GM12878 (cell line): ENCODE results near the gene CREB3L4. TPM values are rescaled to one million over a fixed set of nuclear protein-coding genes. Genes with fewer than 3 reads are reported as not detected.
A peak's percentile ranks its signal among the peaks of the same experiment; 100 is the strongest.

ENCODE experiments used
- ATAC-seq: fragments of 200-7000 bp; cut with Tn5 transposase; 3 replicates; pipeline ENCODE4 v1.9.1; 2020; ENCODE audit warnings: mild to moderate bottlenecking, moderate library complexity
- BruUV-seq: library from RNA; stranded (reverse); fragments of 400-500 nt; replicated peaks from 2 replicates; lab custom pipeline; 2021; lab: Mats Ljungman, UMichigan
- CTCF ChIA-PET: fragments of 300-600 bp; sonication (Branson Sonifier 250); formaldehyde crosslinking; extraction: SDS; loops from one replicate; lab custom pipeline; 2021; ENCODE audit warnings: inconsistent platforms; lab: Yijun Ruan, JAX
- POLR2A ChIA-PET: fragments of 350-600 bp; formaldehyde crosslinking; extraction: SDS; loops from one replicate; lab custom pipeline; 2021; ENCODE audit warnings: inconsistent platforms; lab: Charles Lee
- RAD21 ChIA-PET: fragments of 300-600 bp; sonication (Branson Sonifier 250); formaldehyde crosslinking; loops from one replicate; lab custom pipeline; 2023; ENCODE audit warnings: antibody characterized with exemption; ENCODE audit not compliant: unreplicated experiment; lab: Charles Lee
- SMC1A ChIA-PET: fragments of 300-600 bp; sonication (Branson Sonifier 250); formaldehyde crosslinking; loops from one replicate; lab custom pipeline; 2023; ENCODE audit not compliant: unreplicated experiment, uncharacterized antibody; lab: Charles Lee
- DNase-seq: peaks from one replicate; pipeline ENCODE4 v3.0.0-alpha.2; 2011; ENCODE audit warnings: low read depth, low spot score
- FAIRE-seq: peaks from 3 replicates; lab custom pipeline; 2011; peaks lifted over from hg19 to GRCh38; lab: Jason Lieb, UNC
- H2AFZ ChIP-seq: 2 replicates; pipeline ENCODE4 v1.6.0; 2011; ENCODE audit warnings: low read depth, low read length, control low read depth; ENCODE audit not compliant: control insufficient read depth
- H3K27ac ChIP-seq: 2 replicates; pipeline ENCODE4 v1.5.1; 2011; ENCODE audit warnings: control low read depth; ENCODE audit not compliant: control insufficient read depth, insufficient read depth
- H3K27me3 ChIP-seq, 2 experiments: replicated peaks in 1 of 2; 2 replicates each; pipeline versions ENCODE4 v1.6.0 to v1.6.1; 2011; ENCODE audit warnings: low read length in 1 of 2; ENCODE audit not compliant: control insufficient read depth in 2 of 2, insufficient read depth in 2 of 2
- H3K36me3 ChIP-seq, 2 experiments: 2 replicates each; pipeline ENCODE4 v1.5.1; 2011; ENCODE audit warnings: low read length in 1 of 2; ENCODE audit not compliant: control insufficient read depth in 2 of 2, insufficient read depth in 2 of 2
- H3K4me1 ChIP-seq: 2 replicates; pipeline ENCODE4 v1.6.1; 2011; ENCODE audit warnings: mild to moderate bottlenecking, low read length, moderate library complexity, mixed read lengths; ENCODE audit not compliant: control insufficient read depth, insufficient read depth
- H3K4me2 ChIP-seq: 2 replicates; pipeline ENCODE4 v1.6.0; 2011; ENCODE audit warnings: control low read depth; ENCODE audit not compliant: control insufficient read depth, insufficient read depth
- H3K4me3 ChIP-seq: fragments of 200-600 bp; sonication (generic); 2 replicates; pipeline ENCODE4 v1.5.1; 2016
- H3K79me2 ChIP-seq: 2 replicates; pipeline ENCODE4 v1.6.0; 2011; ENCODE audit warnings: low read length; ENCODE audit not compliant: control insufficient read depth, insufficient read depth
- H3K9ac ChIP-seq: 2 replicates; pipeline ENCODE4 v1.8.0; 2011; ENCODE audit warnings: low read length, control low read depth, mixed read lengths; ENCODE audit not compliant: control insufficient read depth, insufficient read depth
- H3K9me3 ChIP-seq: replicated peaks from 3 replicates; pipeline ENCODE4 v1.5.1; 2011; ENCODE audit warnings: mild to moderate bottlenecking, low read length; ENCODE audit not compliant: control insufficient read depth, insufficient read depth
- H4K20me1 ChIP-seq: 2 replicates; pipeline ENCODE4 v1.6.0; 2011; ENCODE audit not compliant: control insufficient read depth, insufficient read depth
- ELK1 ChIP-seq: IDR thresholded peaks from 2 replicates; pipeline ENCODE4 v1.6.1; 2012; ENCODE audit warnings: low read depth, low read length, improper control_type of control experiment
- ESRRA ChIP-seq: IDR thresholded peaks from 2 replicates; pipeline ENCODE4 v1.6.1; 2012; ENCODE audit warnings: mild to moderate bottlenecking, low read length, improper control_type of control experiment
- FOS ChIP-seq: IDR thresholded peaks from 3 replicates; pipeline ENCODE4 v1.6.1; 2011; ENCODE audit warnings: borderline replicate concordance; ENCODE audit not compliant: insufficient read length; ENCODE audit errors: extremely low read depth
- GATAD2B ChIP-seq: fragments of 450-650 bp; conservative IDR thresholded peaks from 2 replicates; pipeline ENCODE4 v1.6.1; 2017; ENCODE audit warnings: low read depth, mild to moderate bottlenecking, moderate library complexity
- HDAC2 ChIP-seq: fragments of 200-600 bp; sonication (generic); IDR thresholded peaks from 2 replicates; pipeline ENCODE4 v1.6.1; 2017
- LARP7 ChIP-seq: fragments of 450-650 bp; IDR thresholded peaks from 2 replicates; pipeline ENCODE4 v1.6.1; 2017; ENCODE audit warnings: mild to moderate bottlenecking
- MEF2B ChIP-seq: fragments of 450-650 bp; IDR thresholded peaks from 2 replicates; pipeline ENCODE4 v1.6.1; 2018; ENCODE audit warnings: mild to moderate bottlenecking, moderate library complexity; ENCODE audit not compliant: partially characterized antibody, poor library complexity, severe bottlenecking
- MXI1 ChIP-seq: fragments of 150-350 bp; IDR thresholded peaks from 2 replicates; pipeline ENCODE4 v1.6.1; 2011; ENCODE audit warnings: low read depth, mild to moderate bottlenecking, inconsistent platforms, low read length, improper control_type of control experiment
- NFXL1 ChIP-seq: fragments of 450-650 bp; IDR thresholded peaks from 2 replicates; pipeline ENCODE4 v1.6.1; 2017; ENCODE audit warnings: antibody characterized with exemption, mild to moderate bottlenecking, borderline replicate concordance
- NFYB ChIP-seq: IDR thresholded peaks from 2 replicates; pipeline ENCODE4 v1.6.1; 2011; ENCODE audit warnings: low read depth, mild to moderate bottlenecking, low read length, improper control_type of control experiment, moderate library complexity; ENCODE audit not compliant: insufficient read depth
- POLR2A ChIP-seq: IDR thresholded peaks from 2 replicates; pipeline ENCODE4 v1.6.1; 2011; ENCODE audit warnings: low read depth, mild to moderate bottlenecking, low read length
- POLR2AphosphoS2 ChIP-seq: IDR thresholded peaks from 2 replicates; pipeline ENCODE4 v1.6.1; 2011; ENCODE audit warnings: low read depth, mild to moderate bottlenecking, low read length, improper control_type of control experiment, moderate library complexity
- POLR2AphosphoS5 ChIP-seq: IDR thresholded peaks from 2 replicates; pipeline ENCODE4 v1.6.1; 2011; ENCODE audit warnings: mild to moderate bottlenecking, low read length, inconsistent platforms
- RCOR1 ChIP-seq: conservative IDR thresholded peaks from 2 replicates; pipeline ENCODE4 v1.6.1; 2012; ENCODE audit warnings: low read depth, low read length, improper control_type of control experiment
- SIN3A ChIP-seq: IDR thresholded peaks from 2 replicates; pipeline ENCODE4 v1.6.1; 2012; ENCODE audit warnings: low read depth, low read length, improper control_type of control experiment
- SP1 ChIP-seq: IDR thresholded peaks from one replicate; pipeline ENCODE4 v1.6.1; 2011; ENCODE audit warnings: low read depth, low read length
- STAT1 ChIP-seq: fragments of 450-650 bp; conservative IDR thresholded peaks from 2 replicates; pipeline ENCODE4 v1.6.1; 2014; ENCODE audit warnings: antibody characterized with exemption, mild to moderate bottlenecking
- TAF1 ChIP-seq: IDR thresholded peaks from 2 replicates; pipeline ENCODE4 v1.6.1; 2011; ENCODE audit warnings: mild to moderate bottlenecking, low read depth, low read length, borderline replicate concordance
- TCF12 ChIP-seq: IDR thresholded peaks from 2 replicates; pipeline ENCODE4 v1.6.1; 2011; ENCODE audit warnings: low read depth, mild to moderate bottlenecking, low read length
- ZNF207 ChIP-seq: fragments of 450-650 bp; IDR thresholded peaks from 2 replicates; pipeline ENCODE4 v1.6.1; 2014; ENCODE audit warnings: antibody characterized with exemption, mild to moderate bottlenecking, borderline replicate concordance
- ZNF274 ChIP-seq: IDR thresholded peaks from one replicate; pipeline ENCODE4 v1.8.0; 2011; ENCODE audit not compliant: insufficient read length, insufficient read depth
- ZNF622 ChIP-seq: fragments of 450-650 bp; IDR thresholded peaks from 2 replicates; pipeline ENCODE4 v1.6.1; 2017; ENCODE audit warnings: mild to moderate bottlenecking, inconsistent platforms
- WGBS: methylation state at CpG from one replicate; pipeline ENCODE4 v1.1.6; 2016; ENCODE audit warnings: low lambda C conversion rate; ENCODE audit not compliant: insufficient replicate concordance, insufficient coverage; ENCODE audit errors: missing lambda C conversion rate; 5-methylcytosine and 5-hydroxymethylcytosine counted together
- in situ Hi-C: fragments of 300-500 bp; cut with MboI; formaldehyde crosslinking; loops from 9 replicates; pipeline ENCODE4 v1.14.3; 2018; ENCODE audit warnings: mixed read lengths
- intact Hi-C: fragments of 100-400 bp; cut with micrococcal nuclease; formaldehyde crosslinking; loops from one replicate; pipeline ENCODE4 v1.14.2; 2022; ENCODE audit not compliant: unreplicated experiment
- polyA plus RNA-seq, 11 experiments: library from polyadenylated mRNA; depleted of rRNA in 4 of 11; unstranded in 6 of 11; stranded (reverse) in 5 of 11; fragments of >200 nt; fragmentation: Nextera tagmentation in 4 of 11; fragmentation: Illumina TruSeq in 1 of 11; extraction: Ambion mirVana in 4 of 11; extraction: Trizol in 1 of 11; gene quantifications; 1 replicate in 1 of 11; 2 replicates in 10 of 11; pipeline versions ENCODE4 v1.2.1 to v1.2.3, GENCODE V29; 2011 to 2016; ENCODE audit warnings: inconsistent platforms in 2 of 11, missing spikeins in 2 of 11, low read depth in 1 of 11
- total RNA-seq, 4 experiments: library from RNA; depleted of rRNA in 3 of 4; stranded (reverse); fragments of >200 nt in 3 of 4; fragmentation: Illumina TruSeq in 1 of 4; extraction: Trizol in 1 of 4; gene quantifications; 2 replicates each; pipeline versions ENCODE4 v1.2.1 to v1.2.3, GENCODE V29; 2013 to 2021

The CREB3L4 gene
- total and polyA plus RNA-seq, 10 of the 15 experiments (the other 5 are each of a cell fraction or from before 2014, with no cell fraction given): 9.7 to 14.0 (median 12.1) TPM

GRCh38 chr1:153963030-153963849 is 4.5 kb upstream of the CREB3L4 start, which contains the start of gene SLC39A1:
TSS of gene SLC39A1 (minus strand) at chr1:153963537. CDS start at chr1:153962715, 822 bp downstream.
- peaks cover 56% of the 10 kb centered on the region for H3K79me2 ChIP-seq
- TF ChIP-seq TCF12 (no peak), TAF1 (peak; percentile 68), POLR2AphosphoS5 (peak; percentile 72), MXI1 (0 out of 2 replicates have a peak, but pooled peaks have one; percentile 16), ZNF274 (no peak), NFYB (peak; percentile 90), ZNF622 (no peak), RCOR1 (no peak; the same call in 1 of the 2 replicates), POLR2AphosphoS2 (peak; percentile 64), GATAD2B (peak; percentile 34; the same call in 1 of the 2 replicates), NFXL1 (no peak), HDAC2 (no peak), ELK1 (peak; percentile 38; the same call in 1 of the 2 replicates), SP1 (peak; percentile 87), ESRRA (no peak), FOS (peak; percentile 11), MEF2B (no peak), SIN3A (0 out of 2 replicates have a peak, but pooled peaks have one; percentile 23), POLR2A (peak; percentile 90), ZNF207 (0 out of 2 replicates have a peak, but pooled peaks have one; percentile 40), LARP7 (0 out of 2 replicates have a peak, but pooled peaks have one; percentile 10), STAT1 (no peak)

More at GRCh38 chr1:153963030-153963849, 4.5 kb upstream of the CREB3L4 start, which contains the start of gene SLC39A1:
- POLR2A ChIA-PET: interaction anchor here (0.5 to 10.0 kb wide), 21 partner anchors 9 to 392 kb away, joined by 3 to 132 read pairs (median 4); partner anchors contain the start of genes DENND4B, GATAD2B, INTS3 and JTB
- intact Hi-C loops: no loop called here
- in situ Hi-C loops: no loop called here
- Histone ChIP-seq H3K27ac (peak within 1 kb of the TSS; percentile 93), H3K9me3 (no peaks in the 10 kb centered on the region), H3K27me3 (no peaks in the 10 kb centered on the region), H3K4me3 (peak within 1 kb of the TSS; percentile 88), H3K4me1 (peaks cover 13% of the 10 kb centered on the region), H3K9ac (peak within 1 kb of the TSS; percentile 98), H4K20me1 (no peaks in the 10 kb centered on the region; the same call in 1 of the 2 replicates), H3K36me3 (peaks cover 9 to 15% of the 10 kb centered on the region in 2 experiments), H3K4me2 (peak within 1 kb of the TSS; percentile 98), H2AFZ (peak within 1 kb of the TSS; percentile 75)
- TSS peak; percentile 57 for BruUV-seq
- DNase-seq: peak; percentile 91
- CTCF ChIA-PET: interaction anchor here (0.5 to 7.1 kb wide), 16 partner anchors 9 to 308 kb away, joined by 3 to 64 read pairs (median 3); partner anchors contain the start of genes DENND4B, GATAD2B, JTB and RAB13
- under 1% methylated on average over 54 of the region's 54 CpGs for WGBS
- RAD21 ChIA-PET: interaction anchor here (0.6 to 6.4 kb wide), 10 partner anchors 12 to 166 kb away, joined by 3 to 42 read pairs (median 8); partner anchors contain the start of genes DENND4B, GATAD2B, JTB and RAB13
- SMC1A ChIA-PET: interaction anchor here (1.1 to 7.7 kb wide), 9 partner anchors 9 to 167 kb away, joined by 3 to 82 read pairs (median 5); partner anchors contain the start of genes DENND4B, GATAD2B, JTB and RAB13
- ATAC-seq: peak; percentile 65
- FAIRE-seq: peak; percentile 84
